Ovary (tissue), 9 donors: ENCODE data around the gene ERP44. TPM values are rescaled to one million over a fixed set of nuclear protein-coding genes. Genes with fewer than 3 reads are reported as not detected.

Source experiments
- DNase-seq, 5 donors: peaks; one replicate each; pipeline ENCODE4 v3.0.0-alpha.2; 2019 to 2020
- H3K27ac ChIP-seq, 2 donors: fragments of 200-600 bp; one replicate each; pipeline versions ENCODE4 v1.5.1 to v1.8.0; 2019 to 2022
- H3K27me3 ChIP-seq: fragments of 200-600 bp; one replicate; pipeline ENCODE4 v1.8.0; 2022
- H3K36me3 ChIP-seq: fragments of 200-600 bp; sonication (generic); one replicate; pipeline ENCODE4 v1.5.1; 2019
- H3K4me1 ChIP-seq: one replicate; pipeline ENCODE4 v1.8.1; 2013; ENCODE audit warnings: mild to moderate bottlenecking, moderate library complexity; ENCODE audit not compliant: insufficient read depth
- H3K4me3 ChIP-seq: fragments of 200-600 bp; sonication (generic); one replicate; pipeline ENCODE4 v1.5.1; 2017
- H3K9me3 ChIP-seq, 2 donors: fragments of 200-600 bp in 1 of 2; sonication (generic) in 1 of 2; one replicate each; pipeline versions ENCODE4 v1.5.1 to v1.8.1; 2013 to 2019; ENCODE audit warnings: mild to moderate bottlenecking in 1 of 2, moderate library complexity in 1 of 2
- EP300 ChIP-seq: sonication (generic); formaldehyde crosslinking; IDR thresholded peaks from one replicate; pipeline ENCODE4 v1.6.1; 2017; ENCODE audit warnings: antibody characterized with exemption
- POLR2A ChIP-seq: fragments of 450-650 bp; IDR thresholded peaks from one replicate; pipeline ENCODE4 v1.6.1; 2017; ENCODE audit warnings: antibody characterized with exemption, mild to moderate bottlenecking, moderate library complexity
- WGBS, 3 donors: extraction: QIAGEN DNeasy Blood & Tissue Kit in 1 of 3; methylation state at CpG; one replicate each; pipeline versions ENCODE4 v1.1.5 to v1.1.7; 2013 to 2017; 5-methylcytosine and 5-hydroxymethylcytosine counted together
- intact Hi-C, 4 donors: fragments of 100-400 bp; cut with DNase I; formaldehyde crosslinking; loops; one replicate each; pipeline versions ENCODE4 v1.11.0 to v1.15.1; 2022 to 2023
- polyA plus RNA-seq, 2 donors: library from polyadenylated mRNA; stranded (reverse); fragments of 200-250 nt in 1 of 2; fragments of 350-450 nt in 1 of 2; fragmentation: Illumina TruSeq in 1 of 2; extraction: RNeasy Lipid Tissue Mini Kit (QIAGEN cat#74804) in 1 of 2; gene quantifications; one replicate each; pipeline ENCODE4 v1.2.3, GENCODE V29; 2013 to 2014
- total RNA-seq, 7 donors: library from RNA; depleted of rRNA in 2 of 7; stranded (reverse); fragments of >200 nt in 2 of 7; fragmentation: NEBNext Ultra II Directional in 3 of 7; extraction: Animal tissue kit (Norgen Biotek cat#: 25700) in 3 of 7; gene quantifications; one replicate each; pipeline versions ENCODE4 v1.1.0 to v1.2.4, GENCODE V29; 2016 to 2023
- TF ChIP-seq, protein P1 (sequence below), 3 donors: fragments of 450-650 bp in 2 of 3; fragments of 200-600 bp in 1 of 3; IDR thresholded peaks; one replicate each; pipeline versions ENCODE4 v1.5.1 to v1.8.0; 2016 to 2022; ENCODE audit warnings: antibody characterized with exemption in 3 of 3, mild to moderate bottlenecking in 1 of 3
- donor health status: DM: no; HTN: no; CAD: no; lungs with moderate emphysema.
- donor health status: DM: no; HTN: no; CAD: no.
- donor health status: Bipolar disorder and iron deficiency.
- donor health status: DM: yes; HTN: yes; CAD: no.
- donor health status: DM: no; HTN: no; CAD: no.
- donor health status: DM: yes; HTN: yes; CAD: no.

Gene ERP44
- total and polyA plus RNA-seq, 9 donors: 7.0 to 26.4 (median 12.6) TPM

DNA sequence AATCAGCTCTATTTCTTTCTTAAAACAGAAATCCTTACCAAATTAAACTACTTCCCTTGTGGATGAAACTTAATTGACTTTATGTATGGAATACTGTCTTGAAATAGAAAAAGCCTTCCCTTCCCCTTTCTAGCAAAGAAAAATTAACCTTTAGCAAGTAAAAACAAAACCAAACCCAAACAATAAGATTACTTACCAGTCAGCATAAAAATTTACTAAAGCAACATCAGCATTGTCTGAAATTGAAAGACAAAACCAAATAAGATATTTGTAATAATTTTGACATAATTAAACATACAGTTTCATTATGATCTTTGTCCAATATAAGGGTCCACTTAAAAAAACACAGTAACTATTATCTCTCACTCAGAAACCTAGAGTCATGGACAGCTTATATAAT lies 41.2 kb downstream of the ERP44 start:
- H3K36me3 ChIP-seq: no peaks in the 10 kb centered on the region
- no peak for DNase-seq
- no peak overlapping the region for H3K4me3 ChIP-seq
- TF ChIP-seq, protein P1, sequence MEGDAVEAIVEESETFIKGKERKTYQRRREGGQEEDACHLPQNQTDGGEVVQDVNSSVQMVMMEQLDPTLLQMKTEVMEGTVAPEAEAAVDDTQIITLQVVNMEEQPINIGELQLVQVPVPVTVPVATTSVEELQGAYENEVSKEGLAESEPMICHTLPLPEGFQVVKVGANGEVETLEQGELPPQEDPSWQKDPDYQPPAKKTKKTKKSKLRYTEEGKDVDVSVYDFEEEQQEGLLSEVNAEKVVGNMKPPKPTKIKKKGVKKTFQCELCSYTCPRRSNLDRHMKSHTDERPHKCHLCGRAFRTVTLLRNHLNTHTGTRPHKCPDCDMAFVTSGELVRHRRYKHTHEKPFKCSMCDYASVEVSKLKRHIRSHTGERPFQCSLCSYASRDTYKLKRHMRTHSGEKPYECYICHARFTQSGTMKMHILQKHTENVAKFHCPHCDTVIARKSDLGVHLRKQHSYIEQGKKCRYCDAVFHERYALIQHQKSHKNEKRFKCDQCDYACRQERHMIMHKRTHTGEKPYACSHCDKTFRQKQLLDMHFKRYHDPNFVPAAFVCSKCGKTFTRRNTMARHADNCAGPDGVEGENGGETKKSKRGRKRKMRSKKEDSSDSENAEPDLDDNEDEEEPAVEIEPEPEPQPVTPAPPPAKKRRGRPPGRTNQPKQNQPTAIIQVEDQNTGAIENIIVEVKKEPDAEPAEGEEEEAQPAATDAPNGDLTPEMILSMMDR (IDR thresholded peaks at IDR 0.05): no peak
- TF ChIP-seq EP300 (no peak), POLR2A (no peak)
- no peaks in the 10 kb centered on the region for H3K27me3 ChIP-seq
- H3K4me1 ChIP-seq: no peaks in the 10 kb centered on the region
- intact Hi-C loops: no loop called here
- no peaks in the 10 kb centered on the region for H3K9me3 ChIP-seq
- H3K27ac ChIP-seq: no peak overlapping the region

DNA sequence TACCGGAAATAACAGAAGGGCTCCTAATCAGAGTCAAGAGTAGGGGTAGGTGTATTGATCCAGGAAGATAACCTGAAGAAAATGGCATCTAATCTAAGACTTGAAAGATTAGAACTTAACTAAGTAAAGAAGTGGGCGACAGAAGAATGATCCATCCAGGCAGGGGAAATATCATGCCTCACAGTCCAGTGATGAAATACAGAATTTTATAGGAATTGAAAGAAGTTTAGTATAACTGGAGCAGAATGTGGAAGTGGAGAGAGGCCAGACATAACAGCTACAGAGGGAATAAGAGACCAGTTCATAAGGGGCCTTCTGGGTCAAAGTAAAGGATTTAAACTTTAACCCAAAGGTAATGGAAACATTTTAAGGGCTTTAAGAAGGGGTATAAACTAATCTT lies 42.2 kb downstream of the ERP44 start:
- Histone ChIP-seq H3K27ac (no peak overlapping the region), H3K27me3 (no peaks in the 10 kb centered on the region), H3K36me3 (no peaks in the 10 kb centered on the region), H3K4me1 (no peaks in the 10 kb centered on the region), H3K4me3 (no peak overlapping the region), H3K9me3 (no peaks in the 10 kb centered on the region)
- intact Hi-C loops: no loop called here
- DNase-seq: no peak
- WGBS, 3 donors: 95 to 96% (median 95%) methylated on average over 2 of the region's 2 CpGs
- TF ChIP-seq, protein P1 (IDR thresholded peaks at IDR 0.05): no peak
- TF ChIP-seq POLR2A (no peak), EP300 (no peak)

DNA sequence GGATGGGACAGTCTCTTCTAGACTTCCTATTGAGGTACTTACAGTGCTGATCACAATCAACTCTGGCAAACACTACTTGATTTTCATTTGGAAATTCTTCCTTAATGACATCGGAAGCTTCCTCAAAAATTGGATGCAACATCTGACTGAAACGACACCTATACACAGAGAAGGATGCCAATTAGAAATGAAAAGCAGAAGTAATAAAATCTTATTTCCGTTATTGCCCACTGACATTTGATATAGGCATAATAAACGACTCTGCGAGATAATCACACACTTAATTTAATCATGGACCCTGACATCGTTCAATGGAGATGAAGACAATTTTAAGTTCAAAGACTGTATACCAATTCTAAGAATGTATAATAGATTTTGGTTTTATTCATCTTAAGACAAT lies 46.4 kb downstream of the ERP44 start:
- Histone ChIP-seq H3K27ac (no peak overlapping the region), H3K4me3 (no peak overlapping the region), H3K4me1 (no peaks in the 10 kb centered on the region), H3K36me3 (no peaks in the 10 kb centered on the region), H3K9me3 (no peaks in the 10 kb centered on the region), H3K27me3 (no peaks in the 10 kb centered on the region)
- intact Hi-C loops: no loop called here
- DNase-seq: no peak
- TF ChIP-seq EP300: no peak
- TF ChIP-seq POLR2A: no peak
- TF ChIP-seq, protein P1 (IDR thresholded peaks at IDR 0.05): no peak
- 73 to 82% (median 76%) methylated on average over 6 of the region's 6 CpGs for WGBS, 3 donors

GRCh38 chr9:100049551-100049950 lies 49.2 kb downstream of the ERP44 start:
- H3K36me3 ChIP-seq: no peaks in the 10 kb centered on the region
- TF ChIP-seq, protein P1 (IDR thresholded peaks at IDR 0.05): no peak
- TF ChIP-seq POLR2A (no peak), EP300 (no peak)
- no peak overlapping the region for H3K4me3 ChIP-seq
- H3K27ac ChIP-seq: no peak overlapping the region
- H3K9me3 ChIP-seq: no peaks in the 10 kb centered on the region
- intact Hi-C loops: no loop called here
- no peak for DNase-seq
- 83 to 89% (median 85%) methylated on average over 1 of the region's 1 CpG for WGBS, 3 donors
- H3K27me3 ChIP-seq: no peaks in the 10 kb centered on the region
- no peaks in the 10 kb centered on the region for H3K4me1 ChIP-seq

GRCh38 chr9:100038472-100038871 lies 60.3 kb downstream of the ERP44 start:
- Histone ChIP-seq H3K4me1 (no peaks in the 10 kb centered on the region), H3K9me3 (no peaks in the 10 kb centered on the region), H3K27me3 (no peaks in the 10 kb centered on the region), H3K27ac (no peak overlapping the region), H3K4me3 (no peak overlapping the region), H3K36me3 (no peaks in the 10 kb centered on the region)
- TF ChIP-seq, protein P1 (IDR thresholded peaks at IDR 0.05): no peak
- TF ChIP-seq EP300 (no peak), POLR2A (no peak)
- no peak for DNase-seq
- 98 to 100% (median 100%) methylated on average over 1 of the region's 1 CpG for WGBS, 3 donors
- intact Hi-C loops: no loop called here
